Measurements from ENCODE around the gene SLCO2A1.

DNA sequence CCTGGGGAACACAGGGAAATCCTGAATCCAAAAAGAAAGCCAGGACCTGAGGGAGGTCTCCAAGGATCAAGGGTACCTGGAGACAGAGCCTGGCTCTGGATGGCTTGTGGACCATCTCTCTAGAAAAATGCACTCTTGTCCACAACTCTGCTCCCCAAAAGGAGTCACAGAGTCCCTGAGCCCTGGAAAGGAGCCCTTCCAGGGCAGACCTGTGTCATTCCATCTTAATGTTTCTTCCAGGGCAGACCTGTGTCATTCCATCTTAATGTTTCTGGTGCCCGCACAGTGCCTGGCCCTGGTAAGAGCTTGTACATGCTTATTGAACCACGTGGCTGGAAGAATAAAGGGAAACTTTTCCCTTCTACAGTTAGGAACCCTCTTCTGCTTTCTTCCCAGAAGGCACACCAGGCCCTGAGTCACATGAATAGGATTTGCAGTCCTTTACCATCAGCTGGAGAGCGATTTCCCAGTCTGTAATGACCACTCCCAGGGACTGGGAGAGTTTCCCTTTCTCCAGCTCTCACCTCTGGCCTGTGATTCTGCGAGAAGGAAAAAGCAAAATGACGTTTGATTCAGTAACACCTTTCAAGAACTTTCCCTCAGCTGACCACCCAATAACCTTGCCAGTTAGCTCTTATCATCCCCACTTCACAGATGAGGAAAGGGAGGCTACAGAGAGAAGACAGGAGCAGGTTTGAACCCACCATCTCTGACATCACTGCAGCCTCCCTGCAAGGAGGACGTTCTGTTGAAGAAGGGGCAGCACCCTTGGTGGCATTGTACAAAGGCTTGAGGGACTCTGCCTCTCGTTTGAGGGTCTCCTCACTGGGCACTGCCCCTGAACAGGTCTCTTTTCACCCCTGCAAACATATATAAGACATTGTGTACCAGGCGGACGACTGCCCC, 35.8 kb upstream of the SLCO2A1 start:
- TF ChIP-seq POLR2A (IDR thresholded peaks at IDR 0.05), result no peak
- no peak for TF ChIP-seq CTCF (IDR thresholded peaks at IDR 0.05)
